NCI-H2107 treated with DMSO at 0.1 percent for 48 hours (cell line): ENCODE measurements around the gene IQCE.
A peak's percentile ranks its signal among the peaks of the same experiment; 100 is the strongest.

ENCODE experiments used
- DNase-seq: peaks from one replicate; lab custom pipeline; 2025; ENCODE audit not compliant: unreplicated experiment; lab: John Stamatoyannopoulos, UW

Gene IQCE, protein sequence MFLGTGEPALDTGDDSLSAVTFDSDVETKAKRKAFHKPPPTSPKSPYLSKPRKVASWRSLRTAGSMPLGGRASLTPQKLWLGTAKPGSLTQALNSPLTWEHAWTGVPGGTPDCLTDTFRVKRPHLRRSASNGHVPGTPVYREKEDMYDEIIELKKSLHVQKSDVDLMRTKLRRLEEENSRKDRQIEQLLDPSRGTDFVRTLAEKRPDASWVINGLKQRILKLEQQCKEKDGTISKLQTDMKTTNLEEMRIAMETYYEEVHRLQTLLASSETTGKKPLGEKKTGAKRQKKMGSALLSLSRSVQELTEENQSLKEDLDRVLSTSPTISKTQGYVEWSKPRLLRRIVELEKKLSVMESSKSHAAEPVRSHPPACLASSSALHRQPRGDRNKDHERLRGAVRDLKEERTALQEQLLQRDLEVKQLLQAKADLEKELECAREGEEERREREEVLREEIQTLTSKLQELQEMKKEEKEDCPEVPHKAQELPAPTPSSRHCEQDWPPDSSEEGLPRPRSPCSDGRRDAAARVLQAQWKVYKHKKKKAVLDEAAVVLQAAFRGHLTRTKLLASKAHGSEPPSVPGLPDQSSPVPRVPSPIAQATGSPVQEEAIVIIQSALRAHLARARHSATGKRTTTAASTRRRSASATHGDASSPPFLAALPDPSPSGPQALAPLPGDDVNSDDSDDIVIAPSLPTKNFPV

GRCh38 chr7:2558629-2559282 lies at the start of gene IQCE:
Gene IQCE, plus strand, starts transcription at chr7:2558979. Its CDS starts 203 bp downstream, at chr7:2559182.
- DNase-seq: peak; percentile 36

DNA sequence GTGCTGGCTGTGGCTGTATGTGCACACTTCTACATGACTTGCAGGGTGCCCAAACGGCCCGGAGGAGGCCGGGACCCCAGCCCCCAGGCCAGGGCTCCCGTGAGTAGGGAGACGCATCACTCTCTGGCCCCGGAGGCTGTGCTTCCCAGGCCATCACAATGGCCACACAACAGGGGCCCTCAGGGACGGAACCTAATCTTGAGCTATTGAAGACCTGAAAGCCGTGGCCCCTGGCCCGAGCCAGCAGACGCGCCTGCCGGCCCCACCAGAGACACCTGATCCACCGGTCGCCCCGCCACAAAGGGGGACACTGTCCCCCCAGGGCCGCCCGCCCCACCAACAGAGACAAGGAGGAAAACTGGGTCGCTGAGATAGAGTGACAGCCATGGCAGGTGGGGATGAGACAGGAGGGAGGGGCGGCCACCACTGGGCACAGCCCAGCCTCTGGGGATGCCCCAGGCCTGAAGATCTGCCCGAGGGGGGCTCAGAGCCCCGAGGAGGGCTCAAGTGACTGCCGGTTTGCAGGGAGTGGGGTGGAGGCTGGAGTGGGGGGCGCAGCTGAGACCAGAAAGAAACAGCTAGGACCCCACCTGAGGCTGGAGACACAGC lies 49.4 kb upstream of the IQCE start:
- DNase-seq: no peak

- no peak for DNase-seq
Measured at GRCh38 chr7:2510130-2510776, 48.5 kb upstream of the IQCE start.

DNA sequence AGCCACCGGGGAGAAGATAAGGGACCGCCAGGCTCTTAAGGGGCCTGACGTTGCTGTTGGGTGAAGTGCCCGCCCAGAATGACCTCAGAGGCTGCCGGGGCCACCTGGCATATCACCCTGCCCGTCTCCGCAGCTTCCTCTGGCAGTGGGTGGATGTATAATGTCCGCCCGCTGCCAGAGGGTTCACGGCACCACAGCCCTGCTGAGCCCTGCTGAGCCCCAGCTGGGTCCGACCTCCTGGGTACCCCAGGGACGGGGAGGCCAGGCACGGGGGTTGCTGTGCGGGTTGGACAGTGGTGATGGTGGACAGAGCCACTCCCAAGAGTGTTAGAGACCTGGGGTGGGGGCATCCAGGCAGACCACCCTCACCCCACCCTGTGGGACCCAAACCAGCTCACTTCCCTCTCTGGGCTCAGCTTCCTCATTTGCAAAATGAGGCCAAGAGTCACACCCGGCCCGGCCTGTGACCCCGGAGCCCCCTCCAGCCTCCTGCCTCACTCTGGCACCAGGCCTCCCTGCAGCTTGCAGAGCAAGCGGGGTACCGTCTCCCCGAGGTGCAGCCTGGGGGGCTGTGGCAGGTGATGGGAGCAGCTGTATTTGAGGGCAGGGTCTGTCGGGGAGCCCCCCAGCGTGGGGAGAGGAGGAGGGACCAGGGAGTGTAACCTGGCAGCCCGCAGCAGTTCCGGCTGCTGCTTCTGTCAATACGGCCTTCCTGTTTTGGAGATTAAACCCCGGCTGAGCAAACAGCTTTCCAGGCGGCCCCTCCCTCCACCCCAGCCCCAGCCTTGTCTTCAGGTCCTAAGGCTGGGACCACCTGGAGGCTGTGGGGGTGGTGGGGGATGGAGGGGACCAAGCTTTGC lies 47.6 kb upstream of the IQCE start:
- DNase-seq: no peak

DNA sequence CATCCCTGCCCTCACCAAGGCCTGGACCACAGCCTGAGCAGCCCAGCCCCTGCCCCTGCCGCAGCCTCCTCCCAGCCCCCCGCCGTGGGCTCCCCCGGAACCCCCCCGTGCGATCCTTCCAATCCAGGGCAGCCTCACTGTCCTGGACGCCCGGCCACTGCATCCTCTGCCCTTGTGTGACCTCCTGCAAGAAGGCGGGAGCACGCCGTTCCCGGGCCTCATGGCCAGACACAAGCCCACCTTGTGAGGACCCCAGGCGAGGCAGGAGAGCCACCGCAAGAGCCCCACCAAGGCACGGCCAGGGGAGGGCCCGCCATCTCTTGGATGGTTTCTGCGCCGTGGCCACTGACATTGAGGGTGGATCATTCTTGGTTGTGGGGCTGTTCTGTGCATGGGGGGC lies 47.0 kb upstream of the IQCE start:
- no peak for DNase-seq

- DNase-seq: no peak
Measured at GRCh38 chr7:2512179-2512661, 46.6 kb upstream of the IQCE start.

DNA sequence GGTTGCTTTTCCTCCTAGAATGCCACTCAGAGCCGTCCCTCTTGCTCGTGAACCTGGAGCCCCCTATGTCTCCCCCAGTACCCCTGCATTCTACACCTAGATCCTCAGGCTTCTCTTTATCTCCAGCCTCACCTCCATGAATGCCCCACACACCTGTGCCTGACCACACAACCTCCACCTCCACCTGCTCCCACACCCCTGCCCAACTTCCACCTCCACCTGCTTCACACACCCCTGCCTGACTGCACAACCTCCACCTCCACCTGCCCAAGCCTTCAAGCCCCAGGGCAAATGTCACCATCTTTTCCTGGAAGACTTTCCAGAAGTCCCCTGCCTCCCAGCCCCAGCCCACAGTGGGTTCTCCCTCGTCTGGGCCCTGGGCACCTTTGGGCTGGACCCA lies 46.1 kb upstream of the IQCE start:
- no peak for DNase-seq

GRCh38 chr7:2513702-2514101 lies 45.1 kb upstream of the IQCE start:
- no peak for DNase-seq

DNA sequence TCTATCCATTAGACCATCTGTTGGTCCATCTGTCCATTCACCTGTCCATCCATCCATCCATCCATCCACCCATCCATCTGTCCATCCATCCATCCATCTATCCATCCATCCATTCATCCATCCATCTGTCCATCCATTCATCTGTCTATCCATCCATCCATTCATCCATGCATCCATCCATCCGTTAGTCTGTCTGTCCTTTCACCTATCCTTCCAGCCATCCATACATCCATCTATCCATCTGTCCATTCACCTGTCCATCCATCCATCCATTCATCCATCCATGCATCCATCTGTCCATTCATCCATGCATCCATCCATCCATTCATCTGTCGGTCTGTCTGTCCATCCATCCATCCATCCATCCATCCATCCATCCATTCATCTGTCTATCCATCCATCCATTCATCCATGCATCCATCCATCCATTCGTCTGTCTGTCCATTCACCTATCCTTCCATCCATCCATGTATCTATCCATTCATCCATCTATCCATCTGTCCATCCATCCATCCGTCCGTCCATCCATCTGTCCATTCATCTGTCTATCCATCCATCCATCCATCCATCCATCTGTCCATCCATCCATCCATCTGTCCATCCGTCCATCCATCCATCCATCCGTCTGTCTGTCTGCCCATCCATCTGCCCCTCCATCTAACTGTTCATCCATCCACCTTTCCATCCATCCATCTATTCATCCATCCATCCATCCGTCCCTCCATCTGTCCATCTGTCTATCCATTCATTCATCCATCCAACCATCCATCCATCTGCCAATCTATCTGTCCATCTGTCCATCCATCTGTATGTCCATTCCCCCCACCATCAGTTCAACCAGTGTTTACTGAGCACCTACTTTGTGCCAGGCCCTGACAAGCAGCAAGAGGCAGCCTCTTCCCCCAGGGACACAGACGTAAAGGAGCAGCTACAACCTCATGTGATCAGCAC lies 44.0 kb upstream of the IQCE start:
- no peak for DNase-seq

DNA sequence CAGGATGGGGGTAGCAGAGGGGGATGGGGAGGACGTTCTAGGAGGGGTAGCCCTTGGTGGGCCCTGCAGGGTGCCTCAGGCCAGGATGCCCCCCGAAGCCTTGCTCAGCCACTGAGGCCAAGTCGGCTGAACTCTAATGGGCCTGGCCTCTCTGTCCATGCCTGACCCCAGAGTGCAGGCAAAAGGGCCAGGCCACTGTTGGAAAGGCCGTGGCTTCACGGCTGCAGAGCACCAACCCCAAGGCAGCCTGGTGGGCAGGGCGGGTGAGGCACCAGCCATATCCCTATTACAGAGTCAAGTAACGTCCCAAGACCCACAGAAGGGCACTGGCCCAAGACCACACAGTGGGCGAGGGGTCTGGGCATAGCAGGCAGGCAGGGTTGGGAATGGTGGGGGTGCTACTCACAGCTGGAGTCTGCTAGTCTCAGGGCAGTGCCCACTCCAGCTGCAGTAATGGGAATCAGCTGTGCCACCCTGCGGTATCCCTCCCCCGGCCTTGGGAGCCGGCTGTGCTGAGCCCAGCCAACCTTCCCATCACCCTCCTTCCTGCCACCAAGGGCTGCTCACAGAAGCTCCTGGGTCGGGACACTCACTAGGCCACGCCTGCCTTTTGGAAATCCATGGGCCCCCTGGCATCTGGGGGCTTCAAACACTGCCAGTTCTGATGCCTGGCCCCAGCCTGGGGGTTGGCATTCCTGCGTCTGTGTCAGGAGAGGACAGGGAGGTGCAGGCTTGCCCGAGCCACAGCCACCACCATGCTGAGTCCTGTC lies 43.2 kb upstream of the IQCE start:
- DNase-seq: no peak

GRCh38 chr7:2516194-2516555 lies 42.6 kb upstream of the IQCE start:
- DNase-seq: no peak

GRCh38 chr7:2517026-2517425 lies 41.8 kb upstream of the IQCE start:
- DNase-seq: no peak

DNA sequence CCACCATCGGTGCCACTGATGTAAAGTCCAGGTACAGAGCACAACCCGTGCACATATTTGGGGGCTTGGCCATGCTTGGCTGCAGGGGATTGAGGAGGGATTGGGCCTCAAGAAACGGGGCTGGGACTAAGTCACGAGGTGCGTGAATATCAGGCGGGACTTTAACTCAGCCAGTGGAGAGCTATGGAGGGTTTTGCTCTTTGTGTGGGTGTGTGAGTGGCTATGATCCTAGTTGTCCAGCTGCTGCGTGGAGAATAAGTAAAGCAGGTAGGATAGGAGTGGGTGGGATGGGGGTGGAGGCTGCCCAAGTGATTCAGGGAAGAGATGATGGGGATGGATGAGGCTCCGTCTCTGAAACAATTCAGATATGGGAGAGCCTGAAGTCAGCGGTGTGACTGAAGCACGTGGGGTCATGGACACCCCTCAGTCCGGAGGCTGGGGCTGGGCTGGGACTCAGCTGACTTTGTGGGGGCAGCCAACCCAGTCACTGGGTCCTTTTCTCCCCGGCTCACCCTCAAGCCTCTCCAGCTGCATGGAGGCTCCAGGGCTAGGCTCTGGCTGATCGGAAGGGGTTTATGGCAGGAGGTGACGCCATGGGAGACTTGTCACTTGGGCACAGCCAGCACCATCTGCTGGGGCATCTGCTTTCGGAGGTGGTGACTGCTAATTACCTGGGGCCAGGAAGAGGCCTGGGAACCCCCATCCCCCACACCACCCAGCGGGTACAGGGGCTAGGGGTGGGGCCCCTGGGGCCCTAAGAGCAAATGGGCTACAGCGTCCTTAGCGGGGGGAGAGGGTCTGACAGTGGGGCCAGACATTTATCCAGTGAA lies 40.9 kb upstream of the IQCE start:
- DNase-seq: no peak

DNA sequence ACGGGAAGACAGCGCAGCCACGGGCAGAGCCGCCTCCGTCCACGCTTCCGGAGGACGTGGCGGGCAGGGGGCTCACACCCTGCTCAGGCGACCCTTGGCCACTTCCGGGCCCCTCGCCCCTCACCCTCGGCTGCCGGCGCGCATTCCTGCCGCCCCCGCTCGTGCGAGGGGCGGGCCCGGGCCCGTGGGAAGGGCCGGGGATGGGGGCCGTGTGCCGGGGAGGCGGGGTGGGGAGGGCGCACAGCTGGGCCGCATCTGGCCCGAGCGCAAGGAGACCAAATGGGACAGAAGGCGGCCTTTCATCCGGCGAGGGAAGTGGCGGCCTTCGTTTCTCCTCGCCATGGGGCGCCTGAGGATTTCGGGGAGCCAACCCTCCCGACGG lies 40.1 kb upstream of the IQCE start:
- DNase-seq: no peak

GRCh38 chr7:2519119-2519930 lies 39.5 kb upstream of the IQCE start, which contains the start of gene LFNG:
Gene LFNG, plus strand, starts transcription at chr7:2519774. Its CDS starts 88 bp downstream, at chr7:2519862.
- DNase-seq: peak; percentile 70

- peak; percentile 14 for DNase-seq
Measured at GRCh38 chr7:2520131-2520760, 38.5 kb upstream of the IQCE start.
